A673 (cell line): ENCODE results near the gene TCEAL7.

ENCODE experiments used
- EZH2 ChIP-seq: fragments of 200-600 bp; sonication (generic); IDR thresholded peaks from 2 replicates; pipeline ENCODE4 v1.6.1; 2017; ENCODE audit warnings: borderline replicate concordance, low read depth, mild to moderate bottlenecking, mixed read lengths, antibody characterized with exemption, low read length; ENCODE audit not compliant: poor library complexity, severe bottlenecking
- TF ChIP-seq, protein P1 (sequence below): fragments of 300-800, 200-600 bp; sonication (generic); conservative IDR thresholded peaks from 2 replicates; pipeline ENCODE4 v1.5.1; 2017; ENCODE audit warnings: low read depth, mild to moderate bottlenecking, antibody characterized with exemption, low read length, moderate library complexity, mixed read lengths

DNA sequence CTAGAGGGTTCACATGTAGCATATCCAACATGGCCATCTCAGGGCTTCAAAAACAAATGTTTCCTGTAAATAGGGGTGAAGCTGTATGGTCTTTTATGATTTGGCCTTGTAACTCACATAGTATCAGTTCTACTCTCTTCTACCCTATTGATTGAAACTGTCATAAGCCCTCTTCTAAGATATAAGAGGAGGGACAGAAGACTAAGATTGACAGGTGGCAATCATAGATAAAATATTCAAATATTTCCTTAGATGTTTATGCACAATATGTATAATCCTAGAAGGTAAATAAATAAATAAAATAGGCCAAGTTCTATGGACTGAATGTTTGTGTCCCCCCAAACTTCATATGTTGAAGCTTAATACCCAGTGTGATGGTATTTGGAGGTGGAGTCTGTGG, 39.4 kb downstream of the TCEAL7 start:
- TF ChIP-seq, protein P1, sequence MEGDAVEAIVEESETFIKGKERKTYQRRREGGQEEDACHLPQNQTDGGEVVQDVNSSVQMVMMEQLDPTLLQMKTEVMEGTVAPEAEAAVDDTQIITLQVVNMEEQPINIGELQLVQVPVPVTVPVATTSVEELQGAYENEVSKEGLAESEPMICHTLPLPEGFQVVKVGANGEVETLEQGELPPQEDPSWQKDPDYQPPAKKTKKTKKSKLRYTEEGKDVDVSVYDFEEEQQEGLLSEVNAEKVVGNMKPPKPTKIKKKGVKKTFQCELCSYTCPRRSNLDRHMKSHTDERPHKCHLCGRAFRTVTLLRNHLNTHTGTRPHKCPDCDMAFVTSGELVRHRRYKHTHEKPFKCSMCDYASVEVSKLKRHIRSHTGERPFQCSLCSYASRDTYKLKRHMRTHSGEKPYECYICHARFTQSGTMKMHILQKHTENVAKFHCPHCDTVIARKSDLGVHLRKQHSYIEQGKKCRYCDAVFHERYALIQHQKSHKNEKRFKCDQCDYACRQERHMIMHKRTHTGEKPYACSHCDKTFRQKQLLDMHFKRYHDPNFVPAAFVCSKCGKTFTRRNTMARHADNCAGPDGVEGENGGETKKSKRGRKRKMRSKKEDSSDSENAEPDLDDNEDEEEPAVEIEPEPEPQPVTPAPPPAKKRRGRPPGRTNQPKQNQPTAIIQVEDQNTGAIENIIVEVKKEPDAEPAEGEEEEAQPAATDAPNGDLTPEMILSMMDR = no peak
- no peak for TF ChIP-seq EZH2
